ENCODE measurements around the gene KCNK16.

Gene KCNK16

DNA sequence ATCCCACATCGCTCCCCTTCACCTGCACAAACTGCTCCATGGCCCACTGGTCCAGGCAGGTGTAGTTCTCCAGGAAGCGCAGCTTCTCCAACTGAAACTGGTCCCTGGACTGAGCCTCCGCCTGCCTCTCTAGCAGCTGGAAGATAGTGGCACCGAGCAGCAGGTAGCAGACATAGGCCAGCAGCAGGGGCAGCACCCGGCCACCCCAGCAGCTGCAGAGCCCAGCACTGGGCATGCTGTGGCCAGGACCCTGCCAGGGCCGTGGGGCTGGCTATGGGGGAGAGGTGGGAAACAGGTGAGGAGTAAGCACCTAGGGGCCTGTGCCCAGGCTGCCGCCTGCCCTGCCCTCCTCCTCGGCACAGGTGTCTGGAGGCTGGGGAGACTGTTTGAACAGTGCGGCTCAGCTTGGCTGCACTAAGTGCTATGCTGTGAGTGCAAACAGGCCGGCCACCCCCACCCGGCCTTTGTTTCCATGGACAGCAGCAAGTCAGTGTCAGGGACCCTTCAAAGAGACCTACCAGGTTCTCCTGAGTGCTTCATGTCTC, at the start of gene KCNK16:
Gene KCNK16, minus strand, starts transcription at position 397 of the 545 bp plus-strand sequence. Its CDS starts 162 bp downstream, at position 235.
- no peak for DNase-seq (ENCODE audit: low read depth, low spot score)

- peak; percentile 44 for DNase-seq (ENCODE audit: low read depth, low spot score)
Measured at GRCh38 chr6:39370390-39370789, 47.9 kb upstream of the KCNK16 start.

GRCh38 chr6:39369987-39370386, 47.5 kb upstream of the KCNK16 start:
- peak; percentile 22 for DNase-seq (ENCODE audit: low read depth, low spot score)

- DNase-seq (ENCODE audit: low read depth, low spot score): no peak
Measured at GRCh38 chr6:39367700-39368099, 45.2 kb upstream of the KCNK16 start.

DNA sequence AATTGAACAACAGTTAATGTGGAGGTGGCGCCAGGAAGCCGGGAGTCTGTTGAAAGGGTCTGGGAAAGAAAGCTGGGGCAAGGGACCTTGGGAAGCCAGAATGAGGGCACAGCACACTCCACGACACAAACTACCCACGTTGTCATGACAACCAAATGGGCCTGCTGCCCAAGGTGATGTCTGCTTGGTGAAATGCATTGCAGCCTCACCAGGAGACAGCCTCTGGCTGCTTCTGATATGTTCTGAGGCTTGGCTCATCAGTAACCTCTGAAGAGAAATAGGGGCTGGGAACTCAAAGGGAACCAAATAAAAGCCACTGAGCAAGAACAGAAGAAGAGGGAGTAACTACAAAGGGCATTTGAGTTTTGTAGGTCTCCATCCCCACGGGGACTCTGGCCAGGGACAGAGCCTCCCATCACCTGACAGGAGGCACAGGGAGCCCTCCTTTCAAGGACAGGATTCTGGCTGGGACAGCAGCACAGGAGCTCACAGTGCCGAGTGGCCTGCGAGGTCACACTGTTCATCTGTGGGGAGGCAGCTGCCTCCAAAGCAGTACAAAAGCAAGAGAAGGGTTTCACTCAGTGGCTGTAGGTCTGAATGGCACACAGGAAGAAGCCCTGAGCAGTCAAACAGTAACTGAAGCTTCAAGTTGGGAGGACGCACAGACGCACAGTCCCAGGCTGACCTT, 44.6 kb upstream of the KCNK16 start:
- peak; percentile 48 for DNase-seq (ENCODE audit: low read depth, low spot score)

- DNase-seq (ENCODE audit: low read depth, low spot score): peak; percentile 37
Measured at GRCh38 chr6:39365281-39366074, 43.0 kb upstream of the KCNK16 start.

- DNase-seq (ENCODE audit: low read depth, low spot score): no peak
Measured at GRCh38 chr6:39363280-39363679, 40.8 kb upstream of the KCNK16 start.

DNA sequence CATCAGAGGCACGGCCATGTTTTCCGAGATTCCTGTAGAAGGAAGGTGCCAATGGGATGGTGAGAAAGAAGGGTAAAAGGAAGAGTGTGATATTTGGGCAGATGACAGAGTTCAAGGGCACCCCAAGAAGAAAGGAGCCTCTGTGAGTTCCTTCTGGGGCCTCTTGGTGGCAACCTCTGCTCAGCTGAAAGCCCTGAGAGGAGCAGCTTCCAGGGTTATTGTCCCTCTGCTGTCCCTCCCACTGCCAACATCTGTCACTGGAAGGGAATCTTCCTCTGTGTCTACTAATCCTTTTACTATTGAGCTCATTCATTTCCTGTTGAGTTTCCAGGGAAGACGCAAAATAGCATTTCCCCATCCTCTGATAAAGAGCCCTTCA, 40.0 kb upstream of the KCNK16 start:
- no peak for DNase-seq (ENCODE audit: low read depth, low spot score)

- DNase-seq (ENCODE audit: low read depth, low spot score): peak; percentile 85
Measured at GRCh38 chr6:39361657-39362486, 39.4 kb upstream of the KCNK16 start.

- no peak for DNase-seq (ENCODE audit: low read depth, low spot score)
Measured at GRCh38 chr6:39360378-39360777, 37.9 kb upstream of the KCNK16 start.

- DNase-seq (ENCODE audit: low read depth, low spot score): peak; percentile 60
Measured at GRCh38 chr6:39357998-39358686, 35.6 kb upstream of the KCNK16 start.

DNA sequence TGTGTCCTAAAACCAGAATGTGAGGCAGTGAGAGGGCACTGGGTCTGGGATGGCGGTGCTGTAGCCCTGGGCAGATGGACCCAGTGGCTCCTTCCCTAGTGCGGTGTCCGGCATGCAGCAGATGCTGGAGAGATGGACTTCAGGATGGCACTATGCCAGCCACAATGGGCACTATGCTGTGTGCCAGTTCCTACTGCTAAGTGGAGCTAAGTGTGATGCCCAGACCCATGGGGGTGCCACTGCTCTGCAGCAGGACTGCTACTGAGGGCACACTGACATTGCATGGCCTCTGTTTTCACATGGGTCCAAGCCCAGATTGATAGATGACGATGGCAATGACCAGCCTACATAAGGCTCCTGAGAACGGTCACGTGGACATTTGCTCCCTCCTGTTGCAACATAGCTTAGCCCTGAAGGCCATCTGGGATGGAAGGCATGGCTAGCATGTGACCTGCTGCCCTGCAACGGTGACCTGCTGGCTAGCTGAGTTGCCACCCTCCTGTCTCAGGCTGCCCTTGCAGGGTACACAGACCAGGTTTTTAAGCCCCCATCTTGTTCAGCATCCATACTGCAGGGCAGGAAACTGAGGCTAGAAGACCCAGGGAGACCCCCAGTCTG, 31.3 kb upstream of the KCNK16 start:
- DNase-seq (ENCODE audit: low read depth, low spot score): no peak

GRCh38 chr6:39350723-39351505, 28.4 kb upstream of the KCNK16 start:
- no peak for DNase-seq (ENCODE audit: low read depth, low spot score)

GRCh38 chr6:39348740-39349139, 26.2 kb upstream of the KCNK16 start:
- no peak for DNase-seq (ENCODE audit: low read depth, low spot score)

- DNase-seq (ENCODE audit: low read depth, low spot score): peak; percentile 84
Measured at GRCh38 chr6:39347906-39348585, 25.5 kb upstream of the KCNK16 start.

DNA sequence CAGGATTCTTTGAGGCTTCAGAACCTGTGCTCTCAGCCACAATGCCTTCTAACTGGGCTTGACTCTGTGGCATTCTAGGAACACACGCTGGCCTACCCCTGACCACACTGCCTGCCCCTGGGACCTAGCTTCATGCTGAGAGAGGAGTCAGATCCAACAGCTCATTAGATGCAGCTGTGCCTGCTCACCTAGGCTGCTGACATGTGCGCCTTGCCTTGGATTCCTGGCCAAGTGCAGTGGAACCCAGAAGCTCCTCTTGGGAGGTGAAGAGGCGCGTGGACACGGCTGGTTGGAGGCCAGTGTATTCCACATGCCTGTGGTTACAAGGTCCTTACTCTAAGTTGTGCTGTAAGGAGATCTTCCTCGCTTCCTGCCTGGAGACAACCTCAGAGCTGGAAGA, 24.7 kb upstream of the KCNK16 start:
- no peak for DNase-seq (ENCODE audit: low read depth, low spot score)

- DNase-seq (ENCODE audit: low read depth, low spot score): peak; percentile 31
Measured at GRCh38 chr6:39344821-39345280, 22.3 kb upstream of the KCNK16 start.

GRCh38 chr6:39343396-39343870, 20.9 kb upstream of the KCNK16 start:
- DNase-seq (ENCODE audit: low read depth, low spot score): no peak

DNA sequence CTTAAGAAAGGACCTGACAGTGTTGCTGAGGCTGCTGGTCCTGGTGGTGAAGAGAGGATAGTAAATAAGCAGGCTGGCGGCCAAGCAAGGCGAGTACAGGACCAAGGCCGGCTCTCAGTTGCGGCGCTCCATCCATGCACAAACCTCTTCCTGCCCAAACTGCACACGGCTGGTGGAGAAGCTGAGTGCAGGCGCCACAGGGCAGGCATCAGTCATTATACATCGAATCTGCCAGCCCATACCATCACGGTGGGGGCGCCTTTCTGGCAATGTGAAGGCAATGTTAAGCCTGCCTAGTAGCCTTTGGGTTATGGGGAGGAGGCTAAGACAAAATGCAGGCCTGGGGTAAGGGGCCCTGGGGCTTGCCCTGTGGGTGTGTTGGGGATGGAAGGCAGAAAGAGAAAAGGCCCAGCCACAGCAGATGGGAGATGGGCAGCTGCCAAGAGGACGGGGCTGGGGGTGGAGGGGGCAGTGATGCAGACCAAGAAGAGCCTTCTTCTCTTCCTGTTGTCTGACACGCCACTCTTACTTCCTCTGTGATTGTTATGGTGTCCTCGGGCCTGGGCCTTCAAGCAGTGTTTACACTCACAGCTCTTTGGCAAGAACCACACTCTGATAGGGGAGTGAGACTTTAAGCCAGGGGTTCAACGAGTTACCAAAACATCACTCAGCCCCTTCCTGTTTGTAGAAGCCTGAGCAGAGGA, 20.3 kb upstream of the KCNK16 start:
- no peak for DNase-seq (ENCODE audit: low read depth, low spot score)

All from astrocyte of the hippocampus (primary cell).